Stimulated activated naive CD8-positive, alpha-beta T cell treated with anti-CD3 and anti-CD28 coated beads, Interleukin-15, amount 100 ng/mL, for 72 hours (primary cell): Measurements from ENCODE around the gene MAP2K3.
A peak's percentile ranks its signal among the peaks of the same experiment; 100 is the strongest.

Source experiments
- ATAC-seq: fragments of 150-1000 bp; cut with Tn5 transposase; 2 replicates; pipeline ENCODE4 v1.10.0; 2021; ENCODE audit warnings: mild to moderate bottlenecking, moderate library complexity
- DNase-seq, 2 donors: peaks; one replicate each; pipeline ENCODE4 v3.0.0; 2021 to 2022
- H3K27ac Mint-ChIP-seq, 2 donors: one replicate each; pipeline ENCODE4 v1.8.0; 2022; ENCODE audit warnings: mild to moderate bottlenecking in 2 of 2, mixed read lengths in 2 of 2, moderate library complexity in 2 of 2
- H3K27me3 Mint-ChIP-seq: one replicate; pipeline ENCODE4 v1.8.0; 2022; ENCODE audit warnings: mixed read lengths
- H3K4me1 Mint-ChIP-seq: one replicate; pipeline ENCODE4 v1.8.0; 2022; ENCODE audit warnings: mild to moderate bottlenecking, mixed read lengths
- H3K4me3 Mint-ChIP-seq, 2 donors: one replicate each; pipeline ENCODE4 v1.8.0; 2022; ENCODE audit warnings: mild to moderate bottlenecking in 2 of 2, mixed read lengths in 2 of 2, moderate library complexity in 1 of 2
- H3K9me3 Mint-ChIP-seq, 2 donors: one replicate each; pipeline ENCODE4 v1.8.0; 2022; ENCODE audit warnings: mixed read lengths in 2 of 2

The MAP2K3 gene

DNA sequence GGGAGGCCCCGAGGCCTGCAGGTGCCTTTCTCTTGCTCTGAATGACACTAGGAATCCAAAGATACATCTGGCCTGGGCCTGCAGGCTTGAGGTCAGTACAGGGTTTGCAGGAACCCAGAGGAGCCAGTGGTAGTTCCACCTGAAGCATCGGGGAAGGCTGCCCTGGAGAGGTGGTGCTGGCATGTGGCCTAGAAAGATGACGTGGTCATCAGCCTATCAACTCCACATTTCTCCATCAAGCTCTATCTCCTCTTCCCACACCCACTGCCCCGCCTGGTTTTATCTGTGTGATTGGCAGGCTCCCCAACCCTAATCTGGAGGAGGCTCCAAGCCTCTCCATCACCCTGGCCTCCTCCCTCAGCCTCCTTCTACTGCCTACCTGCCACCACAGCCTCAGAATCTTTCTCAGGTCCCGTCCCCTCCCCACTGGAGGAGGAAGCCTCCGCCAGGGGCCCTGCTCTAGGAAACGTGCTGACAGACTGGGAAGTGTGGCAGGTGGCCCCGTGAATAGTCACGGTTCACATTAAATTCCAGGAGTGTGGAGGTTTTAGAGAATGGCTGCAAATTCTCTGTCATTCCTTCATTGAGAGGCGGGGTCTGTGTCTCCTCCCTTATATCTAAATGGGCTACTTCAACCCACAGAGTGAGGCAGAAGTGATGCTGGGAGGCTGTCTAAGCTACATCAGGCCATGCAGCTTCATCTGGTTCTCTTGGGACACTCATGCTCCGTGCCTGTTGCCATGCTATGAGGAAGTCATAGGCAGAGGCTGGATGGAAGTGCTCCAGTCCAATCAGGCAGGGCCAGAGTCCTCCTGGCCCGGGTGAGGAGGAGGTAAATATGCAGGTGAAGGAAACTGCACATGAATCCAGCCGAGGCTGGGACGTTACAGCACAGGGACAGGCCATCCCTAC, 11.4 kb upstream of the MAP2K3 start:
- peaks cover 32% of the 10 kb centered on the region for H3K4me1 Mint-ChIP-seq
- no peaks in the 10 kb centered on the region for H3K9me3 Mint-ChIP-seq
- H3K27ac Mint-ChIP-seq: no peak overlapping the region
- ATAC-seq: no peak
- H3K4me3 Mint-ChIP-seq: no peak overlapping the region
- DNase-seq: no peak
- no peaks in the 10 kb centered on the region for H3K27me3 Mint-ChIP-seq

DNA sequence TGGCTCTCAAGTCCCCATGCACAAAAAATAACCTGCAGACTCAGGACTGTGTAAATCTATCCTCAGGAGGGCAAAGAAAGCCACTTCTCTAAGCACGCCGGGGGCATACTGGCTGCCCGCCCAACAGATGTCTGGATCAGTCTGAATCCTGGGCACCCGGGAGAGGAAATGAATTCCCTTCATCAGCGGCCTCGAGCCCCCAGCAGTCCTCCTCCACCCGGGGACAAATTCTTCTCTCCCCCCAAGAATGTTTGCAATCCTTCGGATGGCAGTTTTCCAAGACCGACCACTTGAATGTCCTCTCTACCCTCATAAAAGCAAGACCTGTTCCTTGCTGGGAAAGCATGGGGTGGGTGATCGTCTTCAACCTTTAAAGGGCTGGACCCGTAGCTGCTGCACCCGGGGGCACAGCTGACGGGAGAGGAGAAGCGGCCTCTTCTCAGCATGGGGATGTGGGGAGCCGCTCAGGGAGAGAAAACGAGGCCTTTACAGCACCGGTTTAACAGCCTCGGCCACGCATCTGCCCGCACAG, 9.4 kb upstream of the MAP2K3 start:
- Mint-ChIP-seq H3K9me3 (no peaks in the 10 kb centered on the region), H3K4me1 (peaks cover 41% of the 10 kb centered on the region), H3K27me3 (no peaks in the 10 kb centered on the region), H3K4me3 (peak overlapping the region; percentile 88 to 98), H3K27ac (peak overlapping the region in 1 of 2 donors; percentile 40)
- ATAC-seq (peak; percentile 21), DNase-seq (peak in 1 of 2 donors; percentile 9)

DNA sequence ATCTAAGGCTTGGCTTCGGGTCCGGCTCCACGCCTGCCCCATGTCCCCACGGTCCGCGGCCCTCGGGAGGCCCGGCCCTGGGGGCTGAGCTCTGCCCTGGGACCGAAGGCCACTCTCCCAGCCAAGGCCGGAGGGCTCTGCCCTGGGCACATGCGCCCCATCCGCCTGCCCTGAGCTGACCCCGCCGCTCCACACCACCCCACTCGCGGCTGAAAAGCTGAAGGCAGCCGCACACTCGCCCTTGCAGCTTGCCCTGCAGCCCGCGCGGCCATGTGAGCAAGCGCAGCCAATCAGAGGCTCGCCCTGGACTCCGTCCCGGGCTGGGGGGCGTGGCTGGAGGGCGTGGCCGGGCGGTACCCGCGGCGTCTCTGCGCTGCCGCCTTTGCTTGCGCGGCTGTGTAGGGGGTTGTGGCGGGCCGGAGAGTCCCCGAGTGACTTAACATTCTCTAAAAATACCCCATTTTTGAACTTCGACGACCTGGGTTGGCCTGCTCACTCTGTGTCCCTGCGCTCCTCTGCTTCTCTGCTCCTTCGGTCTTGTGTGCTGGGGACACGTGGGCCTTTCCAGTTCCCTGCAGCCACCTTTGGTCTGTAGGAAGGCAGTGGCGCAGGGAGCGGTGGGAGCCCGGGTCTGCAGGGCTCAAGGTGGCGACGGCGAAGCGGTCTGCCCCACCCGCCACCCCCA, 8.8 kb upstream of the MAP2K3 start:
- DNase-seq (peak; percentile 94 to 95), ATAC-seq (peak; percentile 93)
- Mint-ChIP-seq H3K4me3 (peak overlapping the region; percentile 88 to 98), H3K9me3 (no peaks in the 10 kb centered on the region), H3K27ac (peak overlapping the region; percentile 82 to 97), H3K27me3 (no peaks in the 10 kb centered on the region), H3K4me1 (peaks cover 47% of the 10 kb centered on the region)

DNA sequence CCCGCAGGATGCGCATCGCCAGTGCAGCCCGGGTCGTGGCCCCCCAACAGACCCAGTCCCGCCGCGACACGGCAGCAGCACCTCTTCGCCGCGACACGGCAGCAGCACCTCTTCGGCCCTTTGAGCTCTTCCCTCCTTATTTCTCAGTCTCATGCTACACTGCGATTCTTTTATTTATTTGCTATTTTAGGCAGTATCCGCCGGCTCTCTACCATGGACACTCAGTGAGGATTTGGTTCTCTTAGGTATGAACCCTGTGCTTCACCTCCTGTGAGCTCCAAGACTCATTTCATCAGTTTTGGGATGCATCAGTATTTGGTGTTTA, 8.3 kb upstream of the MAP2K3 start:
- Mint-ChIP-seq H3K27me3 (no peaks in the 10 kb centered on the region), H3K9me3 (no peaks in the 10 kb centered on the region), H3K4me3 (peak overlapping the region; percentile 88 to 98), H3K4me1 (peaks cover 50% of the 10 kb centered on the region), H3K27ac (peak overlapping the region; percentile 76 to 97)
- ATAC-seq: no peak
- no peak for DNase-seq

DNA sequence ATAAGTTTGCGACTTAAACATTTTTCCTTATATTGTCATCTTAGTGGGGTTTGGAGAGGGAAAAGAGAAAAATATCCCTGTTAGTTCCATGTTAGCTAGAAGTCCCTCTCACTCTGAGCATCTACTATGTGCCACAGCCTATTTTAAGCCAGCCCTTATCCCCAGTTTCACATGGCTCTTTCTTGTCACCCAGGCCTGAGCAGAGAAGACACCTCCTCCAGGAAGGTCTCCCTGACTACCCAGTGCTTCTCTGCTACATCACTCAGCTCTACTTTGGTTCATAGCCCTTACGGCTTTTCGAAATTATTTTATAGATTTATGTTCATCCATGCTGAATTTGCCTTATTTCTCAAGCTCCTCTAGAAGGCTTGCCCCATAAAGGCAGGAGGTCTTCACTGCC, 7.2 kb upstream of the MAP2K3 start:
- no peaks in the 10 kb centered on the region for H3K27me3 Mint-ChIP-seq
- no peaks in the 10 kb centered on the region for H3K9me3 Mint-ChIP-seq
- H3K4me3 Mint-ChIP-seq: no peak overlapping the region
- no peak overlapping the region for H3K27ac Mint-ChIP-seq
- no peak for DNase-seq
- no peak for ATAC-seq
- peaks cover 55% of the 10 kb centered on the region for H3K4me1 Mint-ChIP-seq

DNA sequence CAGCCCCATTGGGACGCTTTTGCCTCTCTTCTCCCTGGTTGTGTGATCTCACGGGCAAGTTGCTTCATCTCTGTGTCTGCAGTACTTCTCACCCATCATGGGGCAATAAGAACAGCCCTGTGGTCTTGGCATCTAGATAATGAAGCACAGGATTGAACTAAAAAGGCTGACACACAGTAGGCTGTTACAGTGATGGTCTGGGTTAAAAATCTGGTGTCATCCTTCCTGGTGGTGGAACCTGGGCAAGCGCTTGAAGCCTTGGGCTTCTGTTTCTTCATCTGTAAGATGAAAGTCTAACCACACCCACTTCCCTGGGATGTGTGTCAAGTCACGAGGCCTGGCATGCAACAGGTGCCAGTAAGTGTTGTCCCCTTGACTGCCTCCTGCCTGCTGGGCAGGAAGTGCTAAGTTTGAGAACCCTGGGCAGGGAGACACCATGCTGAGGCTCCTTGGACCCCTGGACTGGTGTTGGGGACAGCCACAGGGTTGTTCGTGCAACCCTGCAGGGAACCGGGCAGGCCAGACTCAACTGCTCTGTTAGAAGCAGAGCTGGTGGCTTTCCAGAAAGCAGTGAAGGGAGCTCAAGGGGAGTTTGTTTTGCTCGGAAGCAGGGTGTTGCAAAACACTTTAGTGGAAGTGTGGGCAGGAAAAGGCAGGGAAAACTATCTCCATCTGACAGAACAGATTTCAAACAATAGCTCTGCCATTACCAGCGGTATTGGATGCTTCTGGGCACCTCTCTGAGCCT, 5.9 kb upstream of the MAP2K3 start:
- Mint-ChIP-seq H3K27ac (peak overlapping the region in 1 of 2 donors; percentile 36), H3K9me3 (no peaks in the 10 kb centered on the region), H3K27me3 (no peaks in the 10 kb centered on the region), H3K4me3 (no peak overlapping the region), H3K4me1 (peaks cover 68% of the 10 kb centered on the region)
- peak; percentile 25 for ATAC-seq
- DNase-seq: peak in 1 of 2 donors; percentile 58

DNA sequence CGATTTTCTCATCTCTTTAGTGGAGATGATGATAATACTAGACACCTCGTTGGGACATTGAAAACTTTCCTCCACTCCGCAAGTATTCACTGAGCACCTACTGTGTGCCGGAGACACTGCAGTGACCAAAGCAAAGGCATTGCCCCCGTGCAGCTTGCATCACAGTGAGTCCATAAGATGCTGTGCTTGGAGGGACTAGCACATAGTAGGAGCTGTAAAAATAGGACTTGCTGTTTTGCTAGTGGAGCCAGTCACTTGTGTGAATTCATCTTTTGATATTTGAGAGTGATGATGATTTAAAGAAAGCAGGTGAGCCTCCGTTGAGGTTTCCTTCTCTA, 5.3 kb upstream of the MAP2K3 start:
- ATAC-seq (no peak), DNase-seq (no peak)
- H3K9me3 Mint-ChIP-seq: no peaks in the 10 kb centered on the region
- no peak overlapping the region for H3K4me3 Mint-ChIP-seq
- H3K27ac Mint-ChIP-seq: no peak overlapping the region
- H3K27me3 Mint-ChIP-seq: no peaks in the 10 kb centered on the region
- peaks cover 71% of the 10 kb centered on the region for H3K4me1 Mint-ChIP-seq

DNA sequence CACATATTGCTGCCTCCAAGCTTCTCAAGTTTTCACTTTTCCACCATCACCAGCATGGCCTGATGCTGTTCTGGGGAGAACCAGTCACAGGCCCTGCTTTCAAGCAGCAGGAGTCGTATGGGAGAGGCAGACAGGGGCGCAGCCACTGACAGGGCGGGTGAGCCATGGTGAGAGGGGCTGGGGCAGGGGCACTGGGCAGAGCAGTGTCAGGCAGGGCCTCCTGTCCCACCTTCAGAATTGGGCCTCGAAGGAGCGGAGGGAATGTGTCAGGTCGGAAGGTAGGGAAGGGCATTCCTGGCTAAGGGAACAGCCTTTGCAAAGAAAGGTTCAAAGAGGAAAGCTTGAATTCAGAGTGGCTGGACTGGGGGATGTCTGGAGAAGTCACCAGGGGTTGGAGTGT, 4.9 kb upstream of the MAP2K3 start:
- peaks cover 70% of the 10 kb centered on the region for H3K4me1 Mint-ChIP-seq
- H3K9me3 Mint-ChIP-seq: no peaks in the 10 kb centered on the region
- DNase-seq (no peak), ATAC-seq (no peak)
- H3K27me3 Mint-ChIP-seq: no peaks in the 10 kb centered on the region
- H3K27ac Mint-ChIP-seq: no peak overlapping the region
- no peak overlapping the region for H3K4me3 Mint-ChIP-seq

DNA sequence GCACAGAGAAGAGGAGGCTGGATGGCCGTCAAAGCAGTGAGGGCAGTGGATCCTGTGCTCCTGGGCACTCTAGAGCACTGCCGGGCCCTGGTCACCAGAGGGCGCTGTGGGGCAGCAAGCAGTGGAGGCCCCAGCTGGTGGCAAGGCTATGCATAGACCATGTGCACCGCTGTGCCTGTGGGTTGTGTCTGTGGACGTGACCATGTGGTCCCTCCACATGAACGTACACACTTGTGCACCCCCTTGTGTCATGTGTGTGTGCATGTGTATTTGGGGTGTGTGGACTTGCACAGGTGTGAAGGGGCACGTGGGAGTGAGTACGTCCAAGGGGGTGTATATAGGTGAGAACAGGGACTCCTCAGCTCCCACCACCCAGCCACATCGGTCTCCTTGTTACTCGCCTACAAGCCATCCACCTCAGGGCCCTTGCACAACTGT, 4.4 kb upstream of the MAP2K3 start:
- H3K4me1 Mint-ChIP-seq: peaks cover 65% of the 10 kb centered on the region
- H3K9me3 Mint-ChIP-seq: no peaks in the 10 kb centered on the region
- DNase-seq: peak; percentile 88 to 89
- no peak overlapping the region for H3K27ac Mint-ChIP-seq
- peak; percentile 55 for ATAC-seq
- no peak overlapping the region for H3K4me3 Mint-ChIP-seq
- no peaks in the 10 kb centered on the region for H3K27me3 Mint-ChIP-seq

DNA sequence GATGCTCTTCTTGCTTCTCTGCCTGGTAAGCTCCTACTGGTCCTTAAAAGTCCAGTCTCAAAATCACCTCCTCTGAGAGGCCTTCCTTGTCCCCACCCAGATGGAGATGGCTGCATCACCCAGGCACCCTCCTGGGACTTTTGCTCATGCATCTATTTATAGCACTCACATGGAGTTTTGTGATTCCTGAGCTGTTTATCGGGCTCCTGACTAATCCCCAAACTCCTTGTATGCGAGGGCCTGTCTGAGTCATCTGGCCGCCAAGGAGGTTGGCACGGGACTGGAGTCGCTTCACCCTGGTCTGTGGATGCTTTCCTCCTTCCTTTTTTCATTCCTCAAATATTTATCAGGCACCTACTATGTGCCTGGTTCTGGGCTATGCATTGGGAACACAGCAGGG, 2.3 kb upstream of the MAP2K3 start:
- H3K9me3 Mint-ChIP-seq: no peaks in the 10 kb centered on the region
- no peak overlapping the region for H3K27ac Mint-ChIP-seq
- ATAC-seq (no peak), DNase-seq (no peak)
- H3K4me1 Mint-ChIP-seq: peaks cover 63% of the 10 kb centered on the region
- H3K4me3 Mint-ChIP-seq: peak overlapping the region in 1 of 2 donors; percentile 45
- no peaks in the 10 kb centered on the region for H3K27me3 Mint-ChIP-seq

DNA sequence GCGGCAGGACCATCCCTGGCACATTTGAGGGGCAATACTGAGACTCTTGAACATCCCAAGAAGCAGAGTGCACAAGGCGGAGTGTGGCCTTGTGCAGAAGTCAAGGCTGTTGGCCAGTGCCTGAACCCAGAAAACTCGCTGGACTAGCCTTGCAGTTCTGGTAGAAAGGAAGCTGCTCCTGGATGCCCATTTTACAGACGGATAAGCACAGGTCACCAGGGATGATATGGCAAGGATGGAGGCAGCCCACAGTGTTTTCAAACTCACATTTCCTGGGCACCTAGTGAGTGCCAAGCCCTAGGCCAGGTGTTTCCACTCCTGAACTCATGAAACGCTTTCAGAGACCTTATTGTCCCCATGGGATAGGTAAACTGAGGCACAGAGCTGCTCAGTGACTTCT, 1.7 kb upstream of the MAP2K3 start:
- DNase-seq: no peak
- no peak for ATAC-seq
- Mint-ChIP-seq H3K9me3 (no peaks in the 10 kb centered on the region), H3K4me3 (peak overlapping the region; percentile 18 to 45), H3K27ac (no peak overlapping the region), H3K27me3 (no peaks in the 10 kb centered on the region), H3K4me1 (peaks cover 69% of the 10 kb centered on the region)

DNA sequence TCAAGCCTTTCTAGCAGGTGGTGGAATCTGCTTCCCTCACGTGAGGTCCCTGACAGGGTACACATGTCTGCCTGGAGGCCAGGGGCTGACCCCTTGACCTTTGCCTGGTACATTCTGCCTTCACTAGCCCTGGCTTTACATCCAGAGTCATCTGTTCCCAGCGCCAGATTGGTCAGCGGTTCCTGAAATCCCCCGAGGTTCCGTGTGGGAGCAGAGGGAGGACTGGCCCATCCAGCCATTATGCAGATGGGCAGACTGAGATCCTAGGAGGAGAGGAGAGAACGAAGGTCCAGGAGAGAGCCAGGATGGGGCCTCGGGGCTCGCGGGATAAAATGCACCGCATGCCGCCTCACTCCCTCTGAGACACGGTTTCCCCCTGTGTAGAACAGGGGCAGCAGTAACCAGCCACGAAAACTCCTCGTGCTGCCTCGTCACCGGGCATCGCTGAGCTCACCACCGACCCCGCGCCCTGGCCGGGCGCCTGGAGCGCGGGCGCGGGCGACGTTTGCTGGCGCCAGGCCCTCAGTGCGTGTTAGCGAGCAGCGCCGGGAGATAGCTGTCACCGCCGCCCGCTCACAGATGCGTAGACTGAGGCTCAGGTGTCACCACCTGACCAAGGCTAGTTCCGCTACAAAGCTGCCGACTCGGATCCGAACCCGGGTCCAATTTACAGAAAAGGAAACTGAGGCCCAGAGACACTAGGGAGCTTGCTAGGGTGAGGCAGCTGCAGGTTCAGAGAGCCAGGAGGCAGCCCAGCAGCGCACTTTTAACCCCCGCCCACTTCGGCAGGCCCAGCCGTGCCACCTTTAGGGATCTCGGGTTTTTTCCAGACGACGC, 811 bp upstream of the MAP2K3 start:
- peaks cover 70% of the 10 kb centered on the region for H3K4me1 Mint-ChIP-seq
- DNase-seq (no peak), ATAC-seq (no peak)
- peak overlapping the region; percentile 93 to 99 for H3K4me3 Mint-ChIP-seq
- no peaks in the 10 kb centered on the region for H3K9me3 Mint-ChIP-seq
- no peaks in the 10 kb centered on the region for H3K27me3 Mint-ChIP-seq
- H3K27ac Mint-ChIP-seq: peak overlapping the region; percentile 29 to 77

DNA sequence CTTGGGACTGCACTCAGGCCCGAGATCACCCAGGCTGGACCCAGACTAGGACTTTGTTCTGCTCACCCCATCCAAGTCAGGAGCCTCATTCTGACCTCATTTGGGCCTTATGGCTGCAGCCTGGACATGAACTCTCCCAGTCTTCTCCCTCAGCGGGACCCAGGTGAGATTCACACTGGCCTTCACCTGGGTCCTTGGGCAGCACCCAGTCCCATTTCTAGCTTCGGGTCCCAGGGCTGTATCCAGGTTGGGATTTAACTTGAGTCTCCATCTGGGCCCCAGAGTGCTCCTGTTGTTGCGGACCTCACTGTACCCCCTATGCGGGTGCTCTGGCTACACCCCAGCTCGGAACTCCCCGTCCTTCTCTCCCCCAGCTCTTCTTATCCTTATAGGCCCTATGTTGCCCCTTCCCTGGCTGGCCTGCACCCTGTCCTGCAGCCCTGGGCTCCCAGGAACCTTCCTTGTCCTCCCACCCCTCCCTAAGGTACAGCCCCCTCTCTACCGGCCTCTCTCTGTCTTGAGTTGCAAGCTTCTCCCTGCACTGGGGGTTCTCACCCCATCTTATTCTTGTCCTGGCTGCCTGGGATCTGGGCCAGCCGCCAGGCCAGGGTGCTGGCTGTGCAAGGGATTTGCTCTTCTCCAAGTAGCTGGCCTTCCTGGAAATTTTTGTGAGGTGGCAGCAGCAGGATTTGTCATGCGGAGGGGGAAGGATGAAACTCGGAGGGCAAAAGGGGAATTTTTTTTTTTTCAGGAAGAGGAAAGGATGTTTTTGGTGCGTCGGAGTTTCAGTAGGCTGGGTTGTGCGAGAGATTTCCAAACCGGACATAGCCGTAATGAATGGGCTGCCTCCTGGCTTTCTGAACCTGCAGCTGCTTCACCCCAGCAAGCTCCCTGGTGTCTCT, 904 bp downstream of the MAP2K3 start:
- Mint-ChIP-seq H3K4me1 (peaks cover 70% of the 10 kb centered on the region), H3K27ac (peak overlapping the region; percentile 95 to 98), H3K4me3 (peak overlapping the region; percentile 93 to 99), H3K9me3 (no peaks in the 10 kb centered on the region), H3K27me3 (no peaks in the 10 kb centered on the region)
- ATAC-seq: no peak
- DNase-seq: peak; percentile 40 to 42
